ENCODE data around the gene S1PR4.
A peak's percentile ranks its signal among the peaks of the same experiment; 100 is the strongest.
"Not testable (repeated sequence)": the region's sequence is repeated elsewhere in the genome, so short reads cannot be mapped to it uniquely, and the experiment has no call there.

The S1PR4 gene

GRCh38 chr19:3183721-3184641, 5.4 kb downstream of the S1PR4 start:
- no peak for DNase-seq

- peak; percentile 81 for DNase-seq
Observed at GRCh38 chr19:3184847-3185460, 6.4 kb downstream of the S1PR4 start.

GRCh38 chr19:3185461-3186159, 7.0 kb downstream of the S1PR4 start, which contains the start of gene NCLN:
TSS of gene NCLN (plus strand) at chr19:3185930. CDS start at chr19:3186031, 101 bp downstream.
- peak; percentile 94 for DNase-seq

- no peak for DNase-seq
Observed at GRCh38 chr19:3186160-3186688, 7.7 kb downstream of the S1PR4 start.

GRCh38 chr19:3186891-3187661, 8.5 kb downstream of the S1PR4 start:
- no peak for DNase-seq

GRCh38 chr19:3187662-3188511, 9.3 kb downstream of the S1PR4 start:
- DNase-seq, result no peak

GRCh38 chr19:3188627-3189596, 10.3 kb downstream of the S1PR4 start:
- no peak for DNase-seq

- DNase-seq, result no peak
Observed at GRCh38 chr19:3189702-3190469, 11.3 kb downstream of the S1PR4 start.

- no peak for DNase-seq
Observed at GRCh38 chr19:3190470-3190770, 11.9 kb downstream of the S1PR4 start.

GRCh38 chr19:3190921-3191805, 12.6 kb downstream of the S1PR4 start:
- no peak for DNase-seq

- not testable (repeated sequence) for DNase-seq
Observed at GRCh38 chr19:3191806-3192104, 13.2 kb downstream of the S1PR4 start.

- no peak for DNase-seq
Observed at GRCh38 chr19:3192228-3192635, 13.7 kb downstream of the S1PR4 start.

GRCh38 chr19:3192684-3193083, 14.1 kb downstream of the S1PR4 start:
- no peak for DNase-seq

- no peak for DNase-seq
Observed at GRCh38 chr19:3193256-3194105, 14.9 kb downstream of the S1PR4 start.

GRCh38 chr19:3194106-3195087, 15.8 kb downstream of the S1PR4 start:
- no peak for DNase-seq

All from NCI-H526 treated with DMSO at 0.1 percent for 48 hours (cell line).